HEK293 (cell line): ENCODE data around the gene RAET1L.

ENCODE experiments used
- CTCF ChIA-PET: fragments of 350-600 bp; formaldehyde crosslinking; extraction: SDS; loops from one replicate; lab custom pipeline; 2021; ENCODE audit warnings: antibody characterized with exemption; lab: Yijun Ruan, JAX
- POLR2A ChIA-PET: fragments of 300-600 bp; formaldehyde crosslinking; extraction: SDS; loops from one replicate; lab custom pipeline; 2020; ENCODE audit warnings: antibody characterized with exemption, inconsistent platforms; lab: Yijun Ruan, JAX
- H3K27ac ChIP-seq: fragments of 200-500 bp; sonication (Bioruptor generic); 2 replicates; pipeline ENCODE4 v1.5.1; 2014; ENCODE audit warnings: low read depth, low read length, control low read depth, inconsistent platforms; ENCODE audit errors: extremely low read depth
- H3K36me3 ChIP-seq, 2 experiments: fragments of 200-500 bp in 1 of 2; sonication (Bioruptor generic) in 1 of 2; 1 replicate in 1 of 2; 2 replicates in 1 of 2; pipeline ENCODE4 v1.5.1; 2014 to 2017; ENCODE audit warnings: inconsistent platforms in 2 of 2, low read length in 2 of 2; ENCODE audit not compliant: control insufficient read depth in 2 of 2, insufficient read depth in 1 of 2
- H3K4me1 ChIP-seq: fragments of 200-500 bp; sonication (Bioruptor generic); 2 replicates; pipeline ENCODE4 v1.5.1; 2014; ENCODE audit warnings: mild to moderate bottlenecking, low read length, inconsistent platforms; ENCODE audit not compliant: control insufficient read depth, insufficient read depth
- H3K4me3 ChIP-seq: 2 replicates; pipeline ENCODE4 v1.5.1; 2011; ENCODE audit warnings: low read depth, mild to moderate bottlenecking, control low read depth, low read length, moderate library complexity
- H3K9me3 ChIP-seq: fragments of 200-500 bp; sonication (Bioruptor generic); 2 replicates; pipeline ENCODE4 v1.5.1; 2014; ENCODE audit warnings: low read depth, low read length, inconsistent platforms; ENCODE audit not compliant: control insufficient read depth, insufficient read depth
- HOXA7 ChIP-seq: sonication (generic); formaldehyde crosslinking; IDR thresholded peaks from 2 replicates; pipeline ENCODE4 v1.8.1; 2022; ENCODE audit warnings: missing genetic modification reagents, borderline replicate concordance
- KLF16 ChIP-seq: fragments of 450-650 bp; formaldehyde crosslinking; IDR thresholded peaks from 2 replicates; pipeline ENCODE4 v1.5.1; 2017; ENCODE audit warnings: missing biosample characterization, missing genetic modification characterization
- MZF1 ChIP-seq: fragments of 450-650 bp; formaldehyde crosslinking; IDR thresholded peaks from 2 replicates; pipeline ENCODE4 v1.5.1; 2017; ENCODE audit warnings: missing biosample characterization, missing genetic modification characterization, borderline replicate concordance
- OVOL3 ChIP-seq: fragments of 450-650 bp; formaldehyde crosslinking; IDR thresholded peaks from 2 replicates; pipeline ENCODE4 v1.5.1; 2016; ENCODE audit warnings: missing biosample characterization, missing genetic modification characterization
- SALL2 ChIP-seq: fragments of 450-650 bp; formaldehyde crosslinking; IDR thresholded peaks from 2 replicates; pipeline ENCODE4 v1.5.0; 2017; ENCODE audit warnings: missing biosample characterization, mild to moderate bottlenecking, missing genetic modification characterization, borderline replicate concordance
- SETDB1 ChIP-seq: IDR thresholded peaks from one replicate; pipeline ENCODE4 v1.6.1; 2017; ENCODE audit warnings: mild to moderate bottlenecking, low read length, moderate library complexity, mixed read lengths; ENCODE audit not compliant: insufficient read length
- WT1 ChIP-seq: fragments of 450-650 bp; formaldehyde crosslinking; IDR thresholded peaks from 2 replicates; pipeline ENCODE4 v1.5.1; 2016; ENCODE audit warnings: missing biosample characterization, missing genetic modification characterization
- ZNF2 ChIP-seq: fragments of 450-650 bp; formaldehyde crosslinking; IDR thresholded peaks from 2 replicates; pipeline ENCODE4 v1.5.1; 2016; ENCODE audit warnings: missing biosample characterization, missing genetic modification characterization
- ZNF335 ChIP-seq: fragments of 450-650 bp; formaldehyde crosslinking; conservative IDR thresholded peaks from 2 replicates; pipeline ENCODE4 v1.5.1; 2016; ENCODE audit warnings: missing biosample characterization, missing genetic modification characterization
- ZNF354C ChIP-seq: fragments of 450-650 bp; formaldehyde crosslinking; IDR thresholded peaks from 2 replicates; pipeline ENCODE4 v1.5.1; 2016; ENCODE audit warnings: missing biosample characterization, missing genetic modification characterization, low read depth, borderline replicate concordance
- ZNF423 ChIP-seq: fragments of 450-650 bp; formaldehyde crosslinking; IDR thresholded peaks from 2 replicates; pipeline ENCODE4 v1.5.1; 2016; ENCODE audit warnings: missing biosample characterization, missing genetic modification characterization
- ZNF473 ChIP-seq: fragments of 450-650 bp; formaldehyde crosslinking; IDR thresholded peaks from 2 replicates; pipeline ENCODE4 v1.5.1; 2017; ENCODE audit warnings: missing biosample characterization, missing genetic modification characterization
- ZNF510 ChIP-seq: fragments of 450-650 bp; formaldehyde crosslinking; IDR thresholded peaks from 2 replicates; pipeline ENCODE4 v1.5.1; 2018; ENCODE audit warnings: mild to moderate bottlenecking, missing genetic modification characterization, missing biosample characterization; ENCODE audit not compliant: insufficient replicate concordance
- ZNF521 ChIP-seq: fragments of 450-650 bp; formaldehyde crosslinking; IDR thresholded peaks from 2 replicates; pipeline ENCODE4 v1.5.1; 2017; ENCODE audit warnings: missing biosample characterization, mild to moderate bottlenecking, missing genetic modification characterization
- ZNF530 ChIP-seq: fragments of 450-650 bp; formaldehyde crosslinking; IDR thresholded peaks from 2 replicates; pipeline ENCODE4 v1.5.1; 2016; ENCODE audit warnings: low read depth, missing biosample characterization, missing genetic modification characterization
- ZNF560 ChIP-seq: fragments of 450-650 bp; formaldehyde crosslinking; IDR thresholded peaks from 2 replicates; pipeline ENCODE4 v1.5.1; 2017; ENCODE audit warnings: missing biosample characterization, missing genetic modification characterization, borderline replicate concordance
- ZNF596 ChIP-seq: fragments of 450-650 bp; IDR thresholded peaks from 2 replicates; pipeline ENCODE4 v1.5.0; 2018; ENCODE audit warnings: missing biosample characterization, mild to moderate bottlenecking, missing genetic modification characterization, moderate library complexity
- ZSCAN23 ChIP-seq: fragments of 450-650 bp; formaldehyde crosslinking; IDR thresholded peaks from 2 replicates; pipeline ENCODE4 v1.5.1; 2016; ENCODE audit warnings: missing biosample characterization, missing genetic modification characterization
- TF ChIP-seq, protein P1 (sequence below): fragments of 450-650 bp; formaldehyde crosslinking; IDR thresholded peaks from 2 replicates; pipeline ENCODE4 v1.5.1; 2016; ENCODE audit warnings: missing biosample characterization, missing genetic modification characterization
- TF ChIP-seq, protein P2 (sequence below): fragments of 450-650 bp; formaldehyde crosslinking; IDR thresholded peaks from 2 replicates; pipeline ENCODE4 v1.5.1; 2016; ENCODE audit warnings: missing biosample characterization, missing genetic modification characterization
- TF ChIP-seq, protein P3 (sequence below): fragments of 450-650 bp; formaldehyde crosslinking; optimal IDR thresholded peaks from 2 replicates; pipeline ENCODE3; 2016; ENCODE audit warnings: missing biosample characterization, mild to moderate bottlenecking, missing genetic modification characterization

The RAET1L gene

DNA sequence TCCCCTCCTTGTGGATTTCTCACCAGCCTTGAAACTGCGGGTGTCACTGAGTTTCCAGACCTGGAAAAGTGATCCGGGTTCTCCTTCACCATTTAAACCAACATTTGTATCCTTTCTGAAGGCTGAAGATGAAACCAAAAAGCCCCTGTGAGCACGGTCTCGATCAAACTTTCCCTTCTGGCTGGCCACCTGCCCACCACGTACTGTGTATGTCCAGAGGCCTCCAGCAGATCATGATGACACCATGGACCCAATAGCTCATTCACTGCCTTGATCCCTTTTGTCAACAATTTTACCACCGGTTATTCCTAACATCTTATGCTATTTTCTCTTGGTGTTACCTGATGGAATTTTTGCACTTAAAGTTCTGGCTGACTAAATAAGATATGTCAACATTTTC, 46.0 kb downstream of the RAET1L start (continued):
- TF ChIP-seq, protein P1, sequence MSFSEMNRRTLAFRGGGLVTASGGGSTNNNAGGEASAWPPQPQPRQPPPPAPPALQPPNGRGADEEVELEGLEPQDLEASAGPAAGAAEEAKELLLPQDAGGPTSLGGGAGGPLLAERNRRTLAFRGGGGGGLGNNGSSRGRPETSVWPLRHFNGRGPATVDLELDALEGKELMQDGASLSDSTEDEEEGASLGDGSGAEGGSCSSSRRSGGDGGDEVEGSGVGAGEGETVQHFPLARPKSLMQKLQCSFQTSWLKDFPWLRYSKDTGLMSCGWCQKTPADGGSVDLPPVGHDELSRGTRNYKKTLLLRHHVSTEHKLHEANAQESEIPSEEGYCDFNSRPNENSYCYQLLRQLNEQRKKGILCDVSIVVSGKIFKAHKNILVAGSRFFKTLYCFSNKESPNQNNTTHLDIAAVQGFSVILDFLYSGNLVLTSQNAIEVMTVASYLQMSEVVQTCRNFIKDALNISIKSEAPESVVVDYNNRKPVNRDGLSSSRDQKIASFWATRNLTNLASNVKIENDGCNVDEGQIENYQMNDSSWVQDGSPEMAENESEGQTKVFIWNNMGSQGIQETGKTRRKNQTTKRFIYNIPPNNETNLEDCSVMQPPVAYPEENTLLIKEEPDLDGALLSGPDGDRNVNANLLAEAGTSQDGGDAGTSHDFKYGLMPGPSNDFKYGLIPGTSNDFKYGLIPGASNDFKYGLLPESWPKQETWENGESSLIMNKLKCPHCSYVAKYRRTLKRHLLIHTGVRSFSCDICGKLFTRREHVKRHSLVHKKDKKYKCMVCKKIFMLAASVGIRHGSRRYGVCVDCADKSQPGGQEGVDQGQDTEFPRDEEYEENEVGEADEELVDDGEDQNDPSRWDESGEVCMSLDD (tag by site-specific recombination): no peak
- TF ChIP-seq ZNF510 (tag by site-specific recombination): no peak

DNA sequence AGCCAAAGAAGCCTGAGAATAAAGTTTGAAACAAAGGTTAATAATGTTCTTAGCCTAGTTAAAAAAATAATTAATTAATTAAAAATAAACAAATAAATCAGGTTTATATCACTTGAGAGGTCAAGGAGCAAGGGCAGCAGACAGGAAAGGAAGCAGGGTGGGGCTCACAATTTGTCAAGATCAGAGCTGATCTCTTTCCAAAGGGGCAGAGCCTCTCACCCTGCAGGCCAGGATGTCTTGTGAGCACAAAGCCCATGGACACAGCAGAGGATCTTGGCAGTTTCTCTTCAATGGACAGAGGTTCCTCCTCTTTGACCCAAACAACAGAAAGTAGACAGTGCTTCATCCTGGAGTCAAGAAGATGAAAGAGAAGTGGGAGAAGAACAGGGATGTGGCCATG, 46.7 kb downstream of the RAET1L start:
- no peaks in the 10 kb centered on the region for H3K36me3 ChIP-seq
- TF ChIP-seq ZNF2 (tag by site-specific recombination) (no peak), MZF1 (no peak), SETDB1 (no peak), ZNF521 (tag by site-specific recombination) (no peak), ZNF473 (no peak)
- TF ChIP-seq, protein P2, sequence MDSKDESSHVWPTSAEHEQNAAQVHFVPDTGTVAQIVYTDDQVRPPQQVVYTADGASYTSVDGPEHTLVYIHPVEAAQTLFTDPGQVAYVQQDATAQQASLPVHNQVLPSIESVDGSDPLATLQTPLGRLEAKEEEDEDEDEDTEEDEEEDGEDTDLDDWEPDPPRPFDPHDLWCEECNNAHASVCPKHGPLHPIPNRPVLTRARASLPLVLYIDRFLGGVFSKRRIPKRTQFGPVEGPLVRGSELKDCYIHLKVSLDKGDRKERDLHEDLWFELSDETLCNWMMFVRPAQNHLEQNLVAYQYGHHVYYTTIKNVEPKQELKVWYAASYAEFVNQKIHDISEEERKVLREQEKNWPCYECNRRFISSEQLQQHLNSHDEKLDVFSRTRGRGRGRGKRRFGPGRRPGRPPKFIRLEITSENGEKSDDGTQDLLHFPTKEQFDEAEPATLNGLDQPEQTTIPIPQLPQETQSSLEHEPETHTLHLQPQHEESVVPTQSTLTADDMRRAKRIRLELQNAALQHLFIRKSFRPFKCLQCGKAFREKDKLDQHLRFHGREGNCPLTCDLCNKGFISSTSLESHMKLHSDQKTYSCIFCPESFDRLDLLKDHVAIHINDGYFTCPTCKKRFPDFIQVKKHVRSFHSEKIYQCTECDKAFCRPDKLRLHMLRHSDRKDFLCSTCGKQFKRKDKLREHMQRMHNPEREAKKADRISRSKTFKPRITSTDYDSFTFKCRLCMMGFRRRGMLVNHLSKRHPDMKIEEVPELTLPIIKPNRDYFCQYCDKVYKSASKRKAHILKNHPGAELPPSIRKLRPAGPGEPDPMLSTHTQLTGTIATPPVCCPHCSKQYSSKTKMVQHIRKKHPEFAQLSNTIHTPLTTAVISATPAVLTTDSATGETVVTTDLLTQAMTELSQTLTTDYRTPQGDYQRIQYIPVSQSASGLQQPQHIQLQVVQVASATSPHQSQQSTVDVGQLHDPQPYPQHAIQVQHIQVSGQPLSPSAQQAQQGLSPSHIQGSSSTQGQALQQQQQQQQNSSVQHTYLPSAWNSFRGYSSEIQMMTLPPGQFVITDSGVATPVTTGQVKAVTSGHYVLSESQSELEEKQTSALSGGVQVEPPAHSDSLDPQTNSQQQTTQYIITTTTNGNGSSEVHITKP (tag by site-specific recombination): no peak
- TF ChIP-seq, protein P3, sequence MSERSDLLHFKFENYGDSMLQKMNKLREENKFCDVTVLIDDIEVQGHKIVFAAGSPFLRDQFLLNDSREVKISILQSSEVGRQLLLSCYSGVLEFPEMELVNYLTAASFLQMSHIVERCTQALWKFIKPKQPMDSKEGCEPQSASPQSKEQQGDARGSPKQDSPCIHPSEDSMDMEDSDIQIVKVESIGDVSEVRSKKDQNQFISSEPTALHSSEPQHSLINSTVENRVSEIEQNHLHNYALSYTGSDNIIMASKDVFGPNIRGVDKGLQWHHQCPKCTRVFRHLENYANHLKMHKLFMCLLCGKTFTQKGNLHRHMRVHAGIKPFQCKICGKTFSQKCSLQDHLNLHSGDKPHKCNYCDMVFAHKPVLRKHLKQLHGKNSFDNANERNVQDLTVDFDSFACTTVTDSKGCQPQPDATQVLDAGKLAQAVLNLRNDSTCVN: no peak
- H3K4me3 ChIP-seq: no peak overlapping the region
- POLR2A ChIA-PET: interaction anchor here (1.4 kb wide), 1 partner anchor 15 kb away, joined by 5 read pairs; the partner anchor contains the start of gene ULBP1
- CTCF ChIA-PET: interaction anchor here (0.5 kb wide), 1 partner anchor 122 kb away, joined by 5 read pairs; no protein-coding TSS in a partner anchor
- no peaks in the 10 kb centered on the region for H3K4me1 ChIP-seq
- H3K27ac ChIP-seq: no peak overlapping the region
- H3K9me3 ChIP-seq: no peaks in the 10 kb centered on the region

DNA sequence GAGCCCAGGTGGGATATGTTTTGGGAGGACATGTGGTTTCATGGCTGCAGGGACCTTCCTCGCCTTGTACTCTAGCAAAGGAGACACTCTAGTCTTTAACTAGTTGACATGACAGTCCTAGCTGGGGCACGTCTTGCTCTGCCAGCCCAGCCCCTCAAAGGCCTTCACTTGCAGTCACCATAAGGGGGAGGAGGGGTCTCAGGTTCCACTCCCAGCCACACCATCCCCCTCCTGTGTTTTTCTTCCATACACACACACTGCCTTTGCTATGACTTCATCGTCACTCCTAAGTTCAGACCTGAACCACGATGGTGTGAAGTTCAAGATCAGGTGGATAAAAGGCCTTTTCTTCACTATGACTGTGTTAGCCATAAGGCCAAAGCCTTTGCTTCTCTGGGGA, 48.1 kb downstream of the RAET1L start:
- Histone ChIP-seq H3K9me3 (no peaks in the 10 kb centered on the region), H3K4me1 (no peaks in the 10 kb centered on the region), H3K27ac (no peak overlapping the region), H3K36me3 (no peaks in the 10 kb centered on the region; a peak in 1 of 3 replicates), H3K4me3 (no peak overlapping the region)
- CTCF ChIA-PET: no interaction called here
- POLR2A ChIA-PET: interaction anchor here (1.4 kb wide), 1 partner anchor 13 kb away, joined by 5 read pairs; the partner anchor contains the start of gene ULBP1
- TF ChIP-seq HOXA7 (CRISPR knock-in tag) (no peak), ZNF530 (no peak), ZNF423 (tag by site-specific recombination) (no peak), SALL2 (tag by site-specific recombination) (no peak), ZNF596 (tag by site-specific recombination) (no peak), ZNF560 (no peak), ZSCAN23 (tag by site-specific recombination) (no peak), ZNF354C (no peak), KLF16 (tag by site-specific recombination) (no peak), WT1 (no peak), OVOL3 (tag by site-specific recombination) (no peak), ZNF335 (no peak)
- TF ChIP-seq, all 188 proteins: peak for 0
